H54 (cell line): ENCODE measurements around the gene MGMT.
"Not testable (repeated sequence)": the region's sequence is repeated elsewhere in the genome, so short reads cannot be mapped to it uniquely, and the experiment has no call there.

Source experiments
- DNase-seq: peaks from one replicate; pipeline ENCODE4 v3.0.0; 2011; ENCODE audit warnings: low spot score, mixed read lengths; ENCODE audit not compliant: insufficient read length
- FAIRE-seq: peaks from 3 replicates; lab custom pipeline; 2011; peaks lifted over from hg19 to GRCh38; lab: Jason Lieb, UNC
- POLR2A ChIP-seq: IDR thresholded peaks from 2 replicates; pipeline ENCODE4 v1.6.1; 2011; ENCODE audit warnings: low read depth, mild to moderate bottlenecking, low read length

MGMT gene

GRCh38 chr10:129466703-129467358 lies at the start of gene MGMT:
MGMT (plus strand) TSS chr10:129467241.
- FAIRE-seq (no peak), DNase-seq (no peak)
- no peak for TF ChIP-seq POLR2A

GRCh38 chr10:129417870-129418269 lies 49.2 kb upstream of the MGMT start:
- TF ChIP-seq POLR2A: no peak
- DNase-seq (no peak), FAIRE-seq (no peak)

GRCh38 chr10:129418496-129419225 lies 48.4 kb upstream of the MGMT start:
- no peak for FAIRE-seq
- no peak for TF ChIP-seq POLR2A
- DNase-seq: no peak

GRCh38 chr10:129419397-129419796 lies 47.6 kb upstream of the MGMT start:
- no peak for TF ChIP-seq POLR2A
- FAIRE-seq (no peak), DNase-seq (no peak)

GRCh38 chr10:129421399-129422010 lies 45.5 kb upstream of the MGMT start:
- no peak for DNase-seq
- FAIRE-seq: no peak
- TF ChIP-seq POLR2A: no peak

GRCh38 chr10:129424978-129425377 lies 42.1 kb upstream of the MGMT start:
- no peak for FAIRE-seq
- no peak for TF ChIP-seq POLR2A

GRCh38 chr10:129426606-129427005 lies 40.4 kb upstream of the MGMT start:
- no peak for DNase-seq
- no peak for FAIRE-seq

More at GRCh38 chr10:129424978-129425377, 42.1 kb upstream of the MGMT start:
- no peak for DNase-seq

GRCh38 chr10:129433266-129433665 lies 33.8 kb upstream of the MGMT start:
- TF ChIP-seq POLR2A: no peak
- FAIRE-seq (no peak), DNase-seq (no peak)

More at GRCh38 chr10:129426606-129427005, 40.4 kb upstream of the MGMT start:
- no peak for TF ChIP-seq POLR2A

GRCh38 chr10:129435724-129436123 lies 31.3 kb upstream of the MGMT start:
- FAIRE-seq, DNase-seq: not testable (repeated sequence)

GRCh38 chr10:129438024-129438423 lies 29.0 kb upstream of the MGMT start:
- FAIRE-seq (no peak), DNase-seq (no peak)
- no peak for TF ChIP-seq POLR2A

GRCh38 chr10:129440247-129440646 lies 26.8 kb upstream of the MGMT start:
- DNase-seq (no peak), FAIRE-seq (no peak)
- TF ChIP-seq POLR2A: no peak

- FAIRE-seq (no peak), DNase-seq (no peak)
- no peak for TF ChIP-seq POLR2A
Measured at GRCh38 chr10:129440722-129441316, 26.2 kb upstream of the MGMT start.

GRCh38 chr10:129441372-129442009 lies 25.6 kb upstream of the MGMT start:
- TF ChIP-seq POLR2A: no peak
- FAIRE-seq (no peak), DNase-seq (no peak)
